Measurements from ENCODE around the gene BCAS3. TPM values are rescaled to one million over a fixed set of nuclear protein-coding genes. Genes with fewer than 3 reads are reported as not detected.

BCAS3 gene
- total RNA-seq = 71.8 and 73.4 TPM in 2 replicates
- 33.9 TPM for total RNA-seq (2013)
- polyA plus RNA-seq = 13.9 and 16.5 TPM in 2 replicates
- polyA minus RNA-seq = 35.8 and 93.8 TPM in 2 replicates

DNA sequence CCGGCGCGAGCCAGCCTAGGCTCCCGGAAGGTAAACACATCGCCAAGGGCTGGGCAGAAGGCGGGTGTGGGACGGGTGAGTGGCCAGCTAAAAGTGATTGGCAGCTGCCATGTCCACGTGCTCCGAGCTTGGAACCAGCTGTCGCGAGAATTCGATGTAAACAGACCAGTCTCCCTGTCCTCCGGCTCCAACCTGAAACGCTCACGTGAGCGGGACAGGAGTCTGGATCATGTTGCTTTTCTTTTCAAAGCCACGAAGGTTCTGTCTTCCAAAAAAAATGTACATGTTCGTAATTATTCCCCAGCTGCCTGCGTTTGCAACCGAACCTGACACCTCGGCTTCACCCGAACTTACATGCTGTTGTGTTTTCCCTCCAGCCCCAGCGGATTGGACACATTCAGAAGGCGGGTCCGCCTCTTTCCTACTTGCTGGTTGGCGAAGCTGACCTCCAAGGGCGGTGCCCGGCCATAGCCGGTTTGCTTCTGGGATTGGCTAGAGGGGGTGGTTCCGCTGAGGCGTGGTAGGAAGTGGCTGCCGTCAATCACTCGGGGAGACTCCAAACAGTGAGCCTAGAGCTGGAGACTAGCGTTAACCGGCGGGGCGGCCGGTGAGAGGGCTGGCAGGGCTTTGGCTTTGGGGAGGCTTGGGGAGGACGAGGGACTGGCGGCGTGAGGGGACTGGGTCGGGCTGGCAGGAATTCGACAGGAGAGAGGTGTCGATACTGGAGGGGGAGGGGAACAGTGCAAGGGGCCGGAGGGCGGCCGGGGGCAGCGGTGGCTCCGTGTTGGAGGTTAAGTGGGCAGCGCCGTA is at the start of gene BCAS3:
Gene BCAS3, plus strand, starts transcription at position 544 of the 810 bp plus-strand sequence.
- peak within 1 kb of the TSS; percentile 80 for H3K4me2 ChIP-seq (replicated peaks; ENCODE audit: low read depth, low read length, poor library complexity, severe bottlenecking)
- ChIA-PET POLR2A (interaction anchor here (0.5 to 1.6 kb wide), 6 partner anchors 75 to 599 kb away, joined by 3 to 5 read pairs (median 4); partner anchors contain the start of genes HEATR6, PPM1D and USP32), CTCF (interaction anchor here (0.6 to 1.5 kb wide), 7 partner anchors 37 to 1571 kb away, joined by 3 to 8 read pairs (median 3); partner anchors contain the start of genes PPM1D and TRIM37)
- H3K27me3 Mint-ChIP-seq = no peaks in the 10 kb centered on the region
- peaks cover 2% of the 10 kb centered on the region for H3K9me3 Mint-ChIP-seq (ENCODE audit: insufficient read depth)
- ATAC-seq (ENCODE audit: low read depth) = peak; percentile 94
- H3K9me3 ChIP-seq (ENCODE audit: control extremely low read depth in 1 of 3, control insufficient read depth in 2 of 3, insufficient read depth in 1 of 3, low read length in 2 of 3) = no peaks in the 10 kb centered on the region
- H3K79me2 ChIP-seq (ENCODE audit: control insufficient read depth, insufficient read depth, low read length) = peaks cover 9% of the 10 kb centered on the region
- peaks cover 19% of the 10 kb centered on the region for H3K4me1 Mint-ChIP-seq
- no peaks in the 10 kb centered on the region for H4K20me1 ChIP-seq (ENCODE audit: control insufficient read depth, insufficient read depth, low read length, poor library complexity, severe bottlenecking)
- H3K27me3 ChIP-seq (replicated peaks in 1 of 4; ENCODE audit: control extremely low read depth in 1 of 4, control insufficient read depth in 3 of 4, insufficient read depth in 4 of 4, low read length in 3 of 4) = no peaks in the 10 kb centered on the region
- DNase-seq = peak; percentile 98
- intact Hi-C loops (cut with micrococcal nuclease) = loop anchor here (1.0 to 5.0 kb wide), 4 partner anchors 77 to 1110 kb away; partner anchors contain the start of genes APPBP2, DHX40, PPM1D and RNFT1
- peak within 1 kb of the TSS; percentile 97 for H3K4me3 Mint-ChIP-seq
- TF ChIP-seq EZH2 (IDR thresholded peaks at IDR 0.05; ENCODE audit: borderline replicate concordance, insufficient read depth, low read depth, low read length, poor library complexity, severe bottlenecking) (no peak), CTCF (IDR thresholded peaks at IDR 0.05) (no peak)
- H3K27ac ChIP-seq (ENCODE audit: low read length in 2 of 2) = peak within 1 kb of the TSS; percentile 67 to 79
- H3K9ac ChIP-seq (ENCODE audit: low read length) = peak within 1 kb of the TSS; percentile 84
- H2AFZ ChIP-seq (ENCODE audit: insufficient read depth, low read depth, low read length, poor library complexity, severe bottlenecking) = peak within 1 kb of the TSS; percentile 95
- H3K4me3 ChIP-seq (ENCODE audit: control extremely low read depth in 1 of 5, extremely low read depth in 1 of 5, insufficient read depth in 1 of 5, low read depth in 2 of 5, low read length in 4 of 5) = peak within 1 kb of the TSS; percentile 78 to 99 (median 96)
- no peaks in the 10 kb centered on the region for H3K36me3 ChIP-seq (replicated peaks in 1 of 2; ENCODE audit: control extremely low read depth in 1 of 2, control insufficient read depth in 1 of 2, extremely low read depth in 1 of 2, insufficient read depth in 2 of 2, low read length in 1 of 2)
- peaks cover 9 to 12% of the 10 kb centered on the region in 2 donors for H3K4me1 ChIP-seq (ENCODE audit: control insufficient read depth in 2 of 2, insufficient read depth in 2 of 2, low read length in 2 of 2)
- WGBS (ENCODE audit: insufficient coverage) = under 1% methylated on average over 50 of the region's 51 CpGs
- peak within 1 kb of the TSS; percentile 96 for H3K27ac Mint-ChIP-seq
